HCT116 (cell line): ENCODE data around the gene C20orf96.
"Not testable (repeated sequence)": the region's sequence is repeated elsewhere in the genome, so short reads cannot be mapped to it uniquely, and the experiment has no call there.

Source experiments
- ELF1 ChIP-seq: IDR thresholded peaks from 2 replicates; pipeline ENCODE4 v1.6.1; 2012; ENCODE audit warnings: low read depth, borderline replicate concordance
- EZH2 ChIP-seq: fragments of 200-600 bp; sonication (generic); IDR thresholded peaks from 2 replicates; pipeline ENCODE4 v1.6.1; 2017; ENCODE audit warnings: antibody characterized with exemption, mixed run types
- POLR2A ChIP-seq: IDR thresholded peaks from 2 replicates; pipeline ENCODE4 v1.7.0; 2011; ENCODE audit warnings: borderline replicate concordance; ENCODE audit not compliant: insufficient read depth, insufficient read length; ENCODE audit errors: extremely low read depth
- POLR2AphosphoS5 ChIP-seq: IDR thresholded peaks from 2 replicates; pipeline ENCODE4 v1.6.1; 2011; ENCODE audit warnings: mild to moderate bottlenecking, low read depth, low read length, moderate library complexity
- SRF ChIP-seq: IDR thresholded peaks from 2 replicates; pipeline ENCODE4 v1.6.1; 2012; ENCODE audit warnings: low read depth
- ZNF274 ChIP-seq: fragments of 200-500 bp; sonication (Bioruptor generic); IDR thresholded peaks from 2 replicates; pipeline ENCODE4 v1.6.1; 2014; ENCODE audit warnings: mild to moderate bottlenecking, low read depth, low read length, inconsistent platforms
- TF ChIP-seq, protein P1 (sequence below): IDR thresholded peaks from 2 replicates; pipeline ENCODE4 v1.6.1; 2012; ENCODE audit warnings: low read depth
- TF ChIP-seq, protein P2 (sequence below), 3 experiments: fragments of 200-600 bp in 1 of 3; sonication (generic) in 1 of 3; IDR thresholded peaks in 2 of 3; conservative IDR thresholded peaks in 1 of 3; 2 replicates each; pipeline ENCODE4 v1.5.1; 2012 to 2017; ENCODE audit warnings: low read depth in 2 of 3, low read length in 2 of 3, antibody characterized with exemption in 1 of 3, borderline replicate concordance in 1 of 3, control low read depth in 1 of 3, mild to moderate bottlenecking in 1 of 3, mixed read lengths in 1 of 3, mixed run types in 1 of 3, moderate library complexity in 1 of 3; ENCODE audit not compliant: insufficient read depth in 1 of 3
- TF ChIP-seq, protein P3 (sequence below): IDR thresholded peaks from 2 replicates; pipeline ENCODE4 v1.6.1; 2012
- TF ChIP-seq, protein P4 (sequence below): IDR thresholded peaks from 2 replicates; pipeline ENCODE4 v1.6.1; 2012
- TF ChIP-seq, protein P5 (sequence below): IDR thresholded peaks from 2 replicates; pipeline ENCODE4 v1.6.1; 2011; ENCODE audit warnings: mild to moderate bottlenecking, low read length, moderate library complexity; ENCODE audit not compliant: insufficient replicate concordance; ENCODE audit errors: extremely low read depth

DNA sequence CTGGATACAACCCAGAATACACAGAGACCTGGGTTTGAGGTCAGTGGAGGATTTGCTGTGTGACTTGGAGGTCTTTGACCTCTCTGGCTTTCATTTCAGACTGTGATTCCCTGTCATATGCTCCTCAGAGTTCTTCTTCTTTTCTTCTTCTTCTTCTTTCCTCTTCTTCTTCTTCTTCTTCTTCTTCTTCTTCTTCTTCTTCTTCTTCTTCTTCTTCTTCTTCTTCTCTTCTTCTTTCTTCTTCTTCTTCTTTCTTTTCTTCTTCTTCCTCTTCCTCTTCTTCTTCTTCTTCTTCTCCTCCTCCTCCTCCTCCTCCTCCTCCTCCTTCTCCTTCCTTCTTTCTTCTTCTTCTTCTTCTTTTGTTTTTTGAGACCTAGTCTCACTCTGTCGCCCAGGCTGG is 45.5 kb upstream of the C20orf96 start:
- TF ChIP-seq SRF, POLR2A, POLR2AphosphoS5, ZNF274, EZH2, ELF1: not testable (repeated sequence)
- TF ChIP-seq, protein P1, sequence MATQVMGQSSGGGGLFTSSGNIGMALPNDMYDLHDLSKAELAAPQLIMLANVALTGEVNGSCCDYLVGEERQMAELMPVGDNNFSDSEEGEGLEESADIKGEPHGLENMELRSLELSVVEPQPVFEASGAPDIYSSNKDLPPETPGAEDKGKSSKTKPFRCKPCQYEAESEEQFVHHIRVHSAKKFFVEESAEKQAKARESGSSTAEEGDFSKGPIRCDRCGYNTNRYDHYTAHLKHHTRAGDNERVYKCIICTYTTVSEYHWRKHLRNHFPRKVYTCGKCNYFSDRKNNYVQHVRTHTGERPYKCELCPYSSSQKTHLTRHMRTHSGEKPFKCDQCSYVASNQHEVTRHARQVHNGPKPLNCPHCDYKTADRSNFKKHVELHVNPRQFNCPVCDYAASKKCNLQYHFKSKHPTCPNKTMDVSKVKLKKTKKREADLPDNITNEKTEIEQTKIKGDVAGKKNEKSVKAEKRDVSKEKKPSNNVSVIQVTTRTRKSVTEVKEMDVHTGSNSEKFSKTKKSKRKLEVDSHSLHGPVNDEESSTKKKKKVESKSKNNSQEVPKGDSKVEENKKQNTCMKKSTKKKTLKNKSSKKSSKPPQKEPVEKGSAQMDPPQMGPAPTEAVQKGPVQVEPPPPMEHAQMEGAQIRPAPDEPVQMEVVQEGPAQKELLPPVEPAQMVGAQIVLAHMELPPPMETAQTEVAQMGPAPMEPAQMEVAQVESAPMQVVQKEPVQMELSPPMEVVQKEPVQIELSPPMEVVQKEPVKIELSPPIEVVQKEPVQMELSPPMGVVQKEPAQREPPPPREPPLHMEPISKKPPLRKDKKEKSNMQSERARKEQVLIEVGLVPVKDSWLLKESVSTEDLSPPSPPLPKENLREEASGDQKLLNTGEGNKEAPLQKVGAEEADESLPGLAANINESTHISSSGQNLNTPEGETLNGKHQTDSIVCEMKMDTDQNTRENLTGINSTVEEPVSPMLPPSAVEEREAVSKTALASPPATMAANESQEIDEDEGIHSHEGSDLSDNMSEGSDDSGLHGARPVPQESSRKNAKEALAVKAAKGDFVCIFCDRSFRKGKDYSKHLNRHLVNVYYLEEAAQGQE: not testable (repeated sequence)
- TF ChIP-seq, protein P2, sequence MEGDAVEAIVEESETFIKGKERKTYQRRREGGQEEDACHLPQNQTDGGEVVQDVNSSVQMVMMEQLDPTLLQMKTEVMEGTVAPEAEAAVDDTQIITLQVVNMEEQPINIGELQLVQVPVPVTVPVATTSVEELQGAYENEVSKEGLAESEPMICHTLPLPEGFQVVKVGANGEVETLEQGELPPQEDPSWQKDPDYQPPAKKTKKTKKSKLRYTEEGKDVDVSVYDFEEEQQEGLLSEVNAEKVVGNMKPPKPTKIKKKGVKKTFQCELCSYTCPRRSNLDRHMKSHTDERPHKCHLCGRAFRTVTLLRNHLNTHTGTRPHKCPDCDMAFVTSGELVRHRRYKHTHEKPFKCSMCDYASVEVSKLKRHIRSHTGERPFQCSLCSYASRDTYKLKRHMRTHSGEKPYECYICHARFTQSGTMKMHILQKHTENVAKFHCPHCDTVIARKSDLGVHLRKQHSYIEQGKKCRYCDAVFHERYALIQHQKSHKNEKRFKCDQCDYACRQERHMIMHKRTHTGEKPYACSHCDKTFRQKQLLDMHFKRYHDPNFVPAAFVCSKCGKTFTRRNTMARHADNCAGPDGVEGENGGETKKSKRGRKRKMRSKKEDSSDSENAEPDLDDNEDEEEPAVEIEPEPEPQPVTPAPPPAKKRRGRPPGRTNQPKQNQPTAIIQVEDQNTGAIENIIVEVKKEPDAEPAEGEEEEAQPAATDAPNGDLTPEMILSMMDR (IDR thresholded peaks at IDR 0.05 in 2 of 3, conservative IDR thresholded peaks at IDR 0.05 in 1 of 3; ENCODE audit: borderline replicate concordance in 1 of 3, insufficient read depth in 1 of 3, low read depth in 2 of 3, low read length in 2 of 3): not testable (repeated sequence)
- TF ChIP-seq, protein P3, sequence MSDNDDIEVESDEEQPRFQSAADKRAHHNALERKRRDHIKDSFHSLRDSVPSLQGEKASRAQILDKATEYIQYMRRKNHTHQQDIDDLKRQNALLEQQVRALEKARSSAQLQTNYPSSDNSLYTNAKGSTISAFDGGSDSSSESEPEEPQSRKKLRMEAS: not testable (repeated sequence)
- TF ChIP-seq, protein P4, sequence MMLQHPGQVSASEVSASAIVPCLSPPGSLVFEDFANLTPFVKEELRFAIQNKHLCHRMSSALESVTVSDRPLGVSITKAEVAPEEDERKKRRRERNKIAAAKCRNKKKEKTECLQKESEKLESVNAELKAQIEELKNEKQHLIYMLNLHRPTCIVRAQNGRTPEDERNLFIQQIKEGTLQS: not testable (repeated sequence)
- TF ChIP-seq, protein P5, sequence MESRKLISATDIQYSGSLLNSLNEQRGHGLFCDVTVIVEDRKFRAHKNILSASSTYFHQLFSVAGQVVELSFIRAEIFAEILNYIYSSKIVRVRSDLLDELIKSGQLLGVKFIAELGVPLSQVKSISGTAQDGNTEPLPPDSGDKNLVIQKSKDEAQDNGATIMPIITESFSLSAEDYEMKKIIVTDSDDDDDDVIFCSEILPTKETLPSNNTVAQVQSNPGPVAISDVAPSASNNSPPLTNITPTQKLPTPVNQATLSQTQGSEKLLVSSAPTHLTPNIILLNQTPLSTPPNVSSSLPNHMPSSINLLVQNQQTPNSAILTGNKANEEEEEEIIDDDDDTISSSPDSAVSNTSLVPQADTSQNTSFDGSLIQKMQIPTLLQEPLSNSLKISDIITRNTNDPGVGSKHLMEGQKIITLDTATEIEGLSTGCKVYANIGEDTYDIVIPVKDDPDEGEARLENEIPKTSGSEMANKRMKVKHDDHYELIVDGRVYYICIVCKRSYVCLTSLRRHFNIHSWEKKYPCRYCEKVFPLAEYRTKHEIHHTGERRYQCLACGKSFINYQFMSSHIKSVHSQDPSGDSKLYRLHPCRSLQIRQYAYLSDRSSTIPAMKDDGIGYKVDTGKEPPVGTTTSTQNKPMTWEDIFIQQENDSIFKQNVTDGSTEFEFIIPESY: not testable (repeated sequence)
